A549 (cell line): Measurements from ENCODE around the gene CALHM6. TPM values are rescaled to one million over a fixed set of nuclear protein-coding genes. Genes with fewer than 3 reads are reported as not detected.

Experiments
- ATAC-seq, 2 experiments: fragments of 200-7000 bp in 1 of 2; fragments of >200 bp in 1 of 2; cut with Nextera tagmentation in 1 of 2; cut with Tn5 transposase in 1 of 2; 3 replicates each; pipeline versions ENCODE4 v1.8.0 to v1.9.1; 2018 to 2020; ENCODE audit warnings: mild to moderate bottlenecking in 1 of 2, moderate library complexity in 1 of 2
- CTCF ChIA-PET: fragments of 300-600 bp; sonication (Branson Sonifier 250); formaldehyde crosslinking; extraction: SDS; loops from one replicate; lab custom pipeline; 2021; ENCODE audit warnings: antibody characterized with exemption, inconsistent platforms; lab: Yijun Ruan, JAX
- POLR2A ChIA-PET: fragments of 350-600 bp; formaldehyde crosslinking; extraction: SDS; loops from one replicate; lab custom pipeline; 2021; ENCODE audit warnings: antibody characterized with exemption, inconsistent platforms; lab: Yijun Ruan, JAX
- DNase-seq, 2 experiments: peaks; one replicate each; pipeline versions ENCODE4 v3.0.0 to v3.0.0-alpha.2; 2011 to 2016; ENCODE audit warnings: low read depth in 1 of 2, low spot score in 1 of 2
- FAIRE-seq: peaks from 2 replicates; lab custom pipeline; 2011; peaks lifted over from hg19 to GRCh38; lab: Jason Lieb, UNC
- H3K27ac ChIP-seq, 2 experiments: fragments of >200 bp; sonication (Bioruptor Twin); formaldehyde crosslinking; 3 replicates each; pipeline ENCODE4 v1.5.1; 2016 to 2017
- H3K4me1 ChIP-seq: fragments of >200 bp; sonication (Bioruptor Twin); formaldehyde crosslinking; 3 replicates; pipeline ENCODE4 v1.6.1; 2016
- H3K4me2 ChIP-seq: fragments of >200 bp; sonication (Bioruptor Twin); formaldehyde crosslinking; 3 replicates; pipeline ENCODE4 v1.6.1; 2016
- H3K4me3 ChIP-seq: fragments of >200 bp; sonication (Bioruptor Twin); formaldehyde crosslinking; 3 replicates; pipeline ENCODE4 v1.5.1; 2016
- H3K9me3 ChIP-seq: fragments of >200 bp; sonication (Bioruptor Twin); formaldehyde crosslinking; 3 replicates; pipeline ENCODE4 v1.6.1; 2016
- BHLHE40 ChIP-seq: IDR thresholded peaks from 2 replicates; pipeline ENCODE4 v1.6.1; 2012; ENCODE audit warnings: low read depth, low read length, inconsistent platforms
- CHD2 ChIP-seq: fragments of 150-350 bp; IDR thresholded peaks from 2 replicates; pipeline ENCODE4 v1.6.1; 2014; ENCODE audit warnings: low read length; ENCODE audit not compliant: partially characterized antibody
- CTCF ChIP-seq: fragments of >200 bp; sonication (Bioruptor Twin); formaldehyde crosslinking; IDR thresholded peaks from 3 replicates; pipeline ENCODE4 v1.5.1; 2016
- E2F6 ChIP-seq: IDR thresholded peaks from 2 replicates; pipeline ENCODE4 v1.6.1; 2012; ENCODE audit warnings: low read depth, borderline replicate concordance
- EHF ChIP-seq: fragments of 250-450 bp; sonication (Bioruptor Pico); IDR thresholded peaks from 2 replicates; pipeline ENCODE4 v1.5.0; 2020; ENCODE audit warnings: mild to moderate bottlenecking
- ELK1 ChIP-seq: fragments of 150-350 bp; IDR thresholded peaks from 2 replicates; pipeline ENCODE4 v1.6.1; 2014; ENCODE audit warnings: low read depth, mild to moderate bottlenecking, low read length
- FOSB ChIP-seq: fragments of 250-450 bp; sonication (Bioruptor Pico); IDR thresholded peaks from 2 replicates; pipeline ENCODE4 v1.5.0; 2020; ENCODE audit warnings: mild to moderate bottlenecking, moderate library complexity
- HDAC2 ChIP-seq: fragments of 200-600 bp; sonication (generic); IDR thresholded peaks from 2 replicates; pipeline ENCODE4 v1.6.1; 2016
- HMGXB4 ChIP-seq: fragments of 250-450 bp; sonication (Bioruptor Pico); IDR thresholded peaks from 2 replicates; pipeline ENCODE4 v1.5.0; 2021; ENCODE audit warnings: mild to moderate bottlenecking, moderate library complexity, borderline replicate concordance
- HOXB13 ChIP-seq: fragments of 250-450 bp; sonication (Bioruptor Pico); IDR thresholded peaks from 2 replicates; pipeline ENCODE4 v1.5.0; 2020; ENCODE audit warnings: low read depth, mild to moderate bottlenecking, moderate library complexity
- HOXB5 ChIP-seq: fragments of 250-450 bp; sonication (Bioruptor Pico); IDR thresholded peaks from 2 replicates; pipeline ENCODE4 v1.5.0; 2020; ENCODE audit warnings: mild to moderate bottlenecking, moderate library complexity
- JUN ChIP-seq, 2 experiments: fragments of >200 bp; sonication (Bioruptor Twin); formaldehyde crosslinking; IDR thresholded peaks; 2 replicates in 1 of 2; 3 replicates in 1 of 2; pipeline ENCODE4 v1.6.1; 2016 to 2017
- KDM1A ChIP-seq: fragments of 200-600 bp; sonication (generic); IDR thresholded peaks from 2 replicates; pipeline ENCODE4 v1.6.1; 2016; ENCODE audit warnings: low read depth, mild to moderate bottlenecking
- KDM5A ChIP-seq: fragments of 200-600 bp; sonication (generic); IDR thresholded peaks from 2 replicates; pipeline ENCODE4 v1.6.1; 2016; ENCODE audit warnings: antibody characterized with exemption, mild to moderate bottlenecking
- MAFK ChIP-seq: fragments of 450-650 bp; IDR thresholded peaks from 2 replicates; pipeline ENCODE4 v1.6.1; 2014; ENCODE audit not compliant: partially characterized antibody
- MAZ ChIP-seq: fragments of 150-350 bp; IDR thresholded peaks from 2 replicates; pipeline ENCODE4 v1.6.1; 2014; ENCODE audit warnings: antibody characterized with exemption, low read depth, low read length, borderline replicate concordance
- MYC ChIP-seq: IDR thresholded peaks from 2 replicates; pipeline ENCODE4 v1.6.1; 2012; ENCODE audit warnings: mild to moderate bottlenecking, inconsistent platforms, low read length, improper control_type of control experiment, borderline replicate concordance
- NR3C1 ChIP-seq: fragments of >200 bp; sonication (Bioruptor Twin); formaldehyde crosslinking; IDR thresholded peaks from 3 replicates; pipeline ENCODE4 v1.6.1; 2017
- POLR2A ChIP-seq: IDR thresholded peaks from 2 replicates; pipeline ENCODE4 v1.6.1; 2012; ENCODE audit warnings: mild to moderate bottlenecking, low read length
- RARB ChIP-seq: fragments of 250-450 bp; sonication (Bioruptor Pico); IDR thresholded peaks from 2 replicates; pipeline ENCODE4 v1.8.0; 2021; ENCODE audit warnings: mild to moderate bottlenecking, moderate library complexity
- REST ChIP-seq: fragments of 200-600 bp; sonication (generic); IDR thresholded peaks from 2 replicates; pipeline ENCODE4 v1.6.1; 2016; ENCODE audit warnings: antibody characterized with exemption, mild to moderate bottlenecking, moderate library complexity
- RFX5 ChIP-seq: fragments of 450-650 bp; IDR thresholded peaks from 2 replicates; pipeline ENCODE4 v1.7.1; 2014; ENCODE audit warnings: antibody characterized with exemption, mild to moderate bottlenecking, moderate library complexity
- ZFP36 ChIP-seq: fragments of 450-650 bp; IDR thresholded peaks from 2 replicates; pipeline ENCODE4 v1.6.1; 2014; ENCODE audit warnings: borderline replicate concordance; ENCODE audit not compliant: partially characterized antibody
- ZNF302 ChIP-seq: fragments of 250-450 bp; sonication (Bioruptor Pico); IDR thresholded peaks from 2 replicates; pipeline ENCODE4 v1.9.0; 2021; ENCODE audit warnings: inconsistent platforms, mild to moderate bottlenecking, moderate library complexity
- WGBS: methylation state at CpG from one replicate; pipeline ENCODE4 v1.1.6; 2017; ENCODE audit errors: missing lambda C conversion rate; 5-methylcytosine and 5-hydroxymethylcytosine counted together
- polyA plus RNA-seq, 4 experiments: library from polyadenylated mRNA; depleted of rRNA in 3 of 4; stranded (reverse); fragments of >200 nt; fragmentation: RNase III in 1 of 4; extraction: RNeasy Plus Mini Kit Qiagen cat#74134 plus additional on column Dnase treatment in 1 of 4; gene quantifications; 2 replicates in 3 of 4; 3 replicates in 1 of 4; pipeline ENCODE4 v1.2.3, GENCODE V29; 2011 to 2017

The CALHM6 gene
- polyA plus RNA-seq, 2 of the 4 experiments (the other 2 are of a cell fraction), result 0.31 TPM; not detected in 1

GRCh38 chr6:116451916-116452315 is 9.3 kb upstream of the CALHM6 start:
- Histone ChIP-seq H3K27ac (no peak overlapping the region), H3K4me3 (no peak overlapping the region), H3K9me3 (no peaks in the 10 kb centered on the region), H3K4me1 (peaks cover 12% of the 10 kb centered on the region), H3K4me2 (no peak overlapping the region)
- DNase-seq (no peak), ATAC-seq (no peak), FAIRE-seq (no peak)
- no peak for TF ChIP-seq KDM5A
- TF ChIP-seq NR3C1, result no peak
- TF ChIP-seq ZNF302 (CRISPR knock-in tag), result no peak
- no peak for TF ChIP-seq HOXB13 (CRISPR knock-in tag)
- no peak for TF ChIP-seq RARB
- TF ChIP-seq FOSB, result no peak
- TF ChIP-seq MAZ, result no peak
- TF ChIP-seq E2F6, result no peak
- TF ChIP-seq HOXB5, result no peak
- no peak for TF ChIP-seq MYC
- TF ChIP-seq KDM1A, result no peak
- no peak for TF ChIP-seq JUN (IDR thresholded peaks at IDR 0.05)
- TF ChIP-seq MAFK, result no peak
- POLR2A ChIA-PET, result no interaction called here
- CTCF ChIA-PET, result interaction anchor here (1.0 kb wide), 1 partner anchor 10 kb away, joined by 3 read pairs; no protein-coding TSS in a partner anchor

GRCh38 chr6:116452531-116452930 is 8.6 kb upstream of the CALHM6 start:
- POLR2A ChIA-PET, result no interaction called here
- H3K27ac ChIP-seq, result no peak overlapping the region
- 92% methylated on average over 2 of the region's 2 CpGs for WGBS
- no peak overlapping the region for H3K4me3 ChIP-seq
- no peak for DNase-seq
- CTCF ChIA-PET, result interaction anchor here (1.0 kb wide), 1 partner anchor 11 kb away, joined by 3 read pairs; no protein-coding TSS in a partner anchor
- no peaks in the 10 kb centered on the region for H3K9me3 ChIP-seq
- no peak for ATAC-seq
- H3K4me1 ChIP-seq, result peaks cover 6% of the 10 kb centered on the region; the same call in 2 of the 3 replicates
- TF ChIP-seq EHF (CRISPR knock-in tag) (no peak), REST (no peak), HMGXB4 (CRISPR knock-in tag) (no peak), POLR2A (no peak), BHLHE40 (no peak), MAFK (no peak), E2F6 (no peak), ZFP36 (no peak), CTCF (no peak), HDAC2 (no peak), RFX5 (no peak), HOXB5 (no peak), ZNF302 (CRISPR knock-in tag) (no peak), ELK1 (no peak), CHD2 (no peak), FOSB (no peak)
- no peak overlapping the region for H3K4me2 ChIP-seq
- no peak for FAIRE-seq
